SU-DHL-6 (cell line): ENCODE measurements around the gene VWA5B1.

ENCODE experiments used
- H2AFZ ChIP-seq: fragments of 200-600 bp; sonication (generic); 2 replicates; pipeline ENCODE4 v1.6.1; 2014; ENCODE audit warnings: low read depth, mild to moderate bottlenecking, moderate library complexity, mixed read lengths, antibody characterized with exemption, low read length; ENCODE audit not compliant: severe bottlenecking
- H3F3A ChIP-seq: fragments of 200-600 bp; shearing (Covaris generic); 2 replicates; pipeline ENCODE4 v1.6.0; 2016; ENCODE audit warnings: antibody characterized with exemption, mild to moderate bottlenecking; ENCODE audit not compliant: insufficient read depth
- H3K27ac ChIP-seq: fragments of 200-600 bp; sonication (generic); 2 replicates; pipeline ENCODE4 v1.5.1; 2016; ENCODE audit warnings: low read depth, mild to moderate bottlenecking, low read length, moderate library complexity, mixed read lengths
- H3K27me3 ChIP-seq: fragments of 200-600 bp; sonication (generic), shearing (Covaris generic); 2 replicates; pipeline ENCODE4 v1.6.0; 2014; ENCODE audit warnings: mild to moderate bottlenecking, low read length
- H3K36me3 ChIP-seq: fragments of 200-600 bp; sonication (generic); 2 replicates; pipeline ENCODE4 v1.6.1; 2014; ENCODE audit warnings: mild to moderate bottlenecking, low read length, mixed read lengths
- H3K4me2 ChIP-seq: fragments of 300-600, 200-600 bp; shearing (Covaris generic), sonication (generic); 2 replicates; pipeline ENCODE4 v1.6.0; 2014; ENCODE audit warnings: low read length, low read depth, mild to moderate bottlenecking; ENCODE audit not compliant: poor library complexity, severe bottlenecking
- H3K4me3 ChIP-seq: fragments of 200-600 bp; sonication (generic); 2 replicates; pipeline ENCODE4 v1.5.1; 2014; ENCODE audit warnings: antibody characterized with exemption, low read length, mild to moderate bottlenecking, mixed read lengths; ENCODE audit not compliant: insufficient read depth, poor library complexity, severe bottlenecking
- H3K79me2 ChIP-seq: fragments of 200-600 bp; sonication (generic); 2 replicates; pipeline ENCODE4 v1.6.1; 2014; ENCODE audit warnings: mild to moderate bottlenecking, low read length, moderate library complexity; ENCODE audit not compliant: insufficient read depth
- H3K9ac ChIP-seq: fragments of 200-600 bp; sonication (generic); 2 replicates; pipeline ENCODE4 v1.7.0; 2014; ENCODE audit warnings: mild to moderate bottlenecking, low read length
- H3K9me2 ChIP-seq: fragments of 200-600 bp; sonication (generic); replicated peaks from 2 replicates; pipeline ENCODE4 v1.6.1; 2014; ENCODE audit warnings: low read length; ENCODE audit not compliant: insufficient read depth
- H3K9me3 ChIP-seq: fragments of 200-600 bp; sonication (generic); 2 replicates; pipeline ENCODE4 v1.6.1; 2014; ENCODE audit warnings: low read length, mixed read lengths; ENCODE audit not compliant: insufficient read depth
- H4K20me1 ChIP-seq: fragments of 200-600 bp; sonication (generic); 2 replicates; pipeline ENCODE4 v1.6.1; 2014; ENCODE audit warnings: low read depth, mild to moderate bottlenecking, antibody characterized with exemption, low read length, moderate library complexity, mixed read lengths
- CTCF ChIP-seq: fragments of 200-600 bp; sonication (generic); IDR thresholded peaks from one replicate; pipeline ENCODE4 v1.5.1; 2017; ENCODE audit warnings: antibody characterized with exemption, mild to moderate bottlenecking, low read length, moderate library complexity; ENCODE audit not compliant: insufficient read depth, poor library complexity, severe bottlenecking
- EZH2phosphoT487 ChIP-seq: fragments of 200-600 bp; sonication (generic), shearing (Covaris generic); conservative IDR thresholded peaks from 2 replicates; pipeline ENCODE4 v1.6.1; 2018; ENCODE audit warnings: mild to moderate bottlenecking, antibody characterized with exemption, low read length, moderate library complexity, mixed read lengths

VWA5B1 gene

GRCh38 chr1:20278692-20279130 lies 12.0 kb upstream of the VWA5B1 start:
- Histone ChIP-seq H3F3A (no peaks in the 10 kb centered on the region), H3K9ac (no peak overlapping the region)

GRCh38 chr1:20279509-20279908 lies 11.2 kb upstream of the VWA5B1 start:
- no peak overlapping the region for H3K4me3 ChIP-seq
- H4K20me1 ChIP-seq = no peaks in the 10 kb centered on the region
- no peak overlapping the region for H3K27ac ChIP-seq
- H3K36me3 ChIP-seq = no peaks in the 10 kb centered on the region
- H3K79me2 ChIP-seq = no peaks in the 10 kb centered on the region
- no peaks in the 10 kb centered on the region for H3F3A ChIP-seq
- H3K27me3 ChIP-seq = no peaks in the 10 kb centered on the region
- TF ChIP-seq CTCF = no peak
- no peak for TF ChIP-seq EZH2phosphoT487
- H3K9me2 ChIP-seq = no peaks in the 10 kb centered on the region
- no peak overlapping the region for H2AFZ ChIP-seq
- H3K4me2 ChIP-seq = no peak overlapping the region
- no peaks in the 10 kb centered on the region for H3K9me3 ChIP-seq
- no peak overlapping the region for H3K9ac ChIP-seq

More at GRCh38 chr1:20278692-20279130, 12.0 kb upstream of the VWA5B1 start:
- no peaks in the 10 kb centered on the region for H3K9me3 ChIP-seq
- H3K4me3 ChIP-seq = no peak overlapping the region
- no peak overlapping the region for H2AFZ ChIP-seq
- no peak overlapping the region for H3K4me2 ChIP-seq
- no peaks in the 10 kb centered on the region for H3K9me2 ChIP-seq
- H4K20me1 ChIP-seq = no peaks in the 10 kb centered on the region
- H3K36me3 ChIP-seq = no peaks in the 10 kb centered on the region
- H3K79me2 ChIP-seq = no peaks in the 10 kb centered on the region
- no peak for TF ChIP-seq EZH2phosphoT487
- H3K27me3 ChIP-seq = no peaks in the 10 kb centered on the region
- H3K27ac ChIP-seq = no peak overlapping the region

GRCh38 chr1:20280341-20280740 lies 10.3 kb upstream of the VWA5B1 start:
- Histone ChIP-seq H3K27ac (no peak overlapping the region), H3K9me3 (no peaks in the 10 kb centered on the region), H3K9me2 (no peaks in the 10 kb centered on the region), H3K4me2 (no peak overlapping the region), H3K9ac (no peak overlapping the region), H3F3A (no peaks in the 10 kb centered on the region), H3K27me3 (no peaks in the 10 kb centered on the region), H3K4me3 (no peak overlapping the region), H2AFZ (no peak overlapping the region), H4K20me1 (no peaks in the 10 kb centered on the region), H3K79me2 (no peaks in the 10 kb centered on the region), H3K36me3 (no peaks in the 10 kb centered on the region)
- no peak for TF ChIP-seq CTCF
- no peak for TF ChIP-seq EZH2phosphoT487

- no peaks in the 10 kb centered on the region for H3K9me3 ChIP-seq
- H3K27ac ChIP-seq = no peak overlapping the region
- no peaks in the 10 kb centered on the region for H4K20me1 ChIP-seq
- no peaks in the 10 kb centered on the region for H3K36me3 ChIP-seq
- no peaks in the 10 kb centered on the region for H3F3A ChIP-seq
- TF ChIP-seq CTCF (no peak), EZH2phosphoT487 (no peak)
- H3K4me3 ChIP-seq = no peak overlapping the region
- H3K9ac ChIP-seq = no peak overlapping the region
- H3K27me3 ChIP-seq = no peaks in the 10 kb centered on the region
- no peak overlapping the region for H2AFZ ChIP-seq
- H3K9me2 ChIP-seq = no peaks in the 10 kb centered on the region
- H3K4me2 ChIP-seq = no peak overlapping the region
- no peaks in the 10 kb centered on the region for H3K79me2 ChIP-seq
These were observed 9.8 kb upstream of the VWA5B1 start for GRCh38 chr1:20280906-20281305.
